Neural progenitor cell (in vitro differentiated cells): Measurements from ENCODE around the gene NPEPL1.

Experiments
- EZH2 ChIP-seq: fragments of 200-600 bp; sonication (generic); IDR thresholded peaks from 2 replicates; pipeline ENCODE4 v1.6.1; 2017; ENCODE audit warnings: antibody characterized with exemption, mild to moderate bottlenecking, moderate library complexity
- EZH2phosphoT487 ChIP-seq: fragments of 200-600 bp; sonication (generic); IDR thresholded peaks from 2 replicates; pipeline ENCODE4 v1.6.1; 2017; ENCODE audit warnings: antibody characterized with exemption
- TF ChIP-seq, protein P1 (sequence below): fragments of 200-600 bp; sonication (generic); IDR thresholded peaks from 2 replicates; pipeline ENCODE4 v1.5.1; 2017; ENCODE audit warnings: antibody characterized with exemption, mild to moderate bottlenecking

GRCh38 chr20:58647796-58648501, 44.7 kb upstream of the NPEPL1 start:
- TF ChIP-seq, protein P1, sequence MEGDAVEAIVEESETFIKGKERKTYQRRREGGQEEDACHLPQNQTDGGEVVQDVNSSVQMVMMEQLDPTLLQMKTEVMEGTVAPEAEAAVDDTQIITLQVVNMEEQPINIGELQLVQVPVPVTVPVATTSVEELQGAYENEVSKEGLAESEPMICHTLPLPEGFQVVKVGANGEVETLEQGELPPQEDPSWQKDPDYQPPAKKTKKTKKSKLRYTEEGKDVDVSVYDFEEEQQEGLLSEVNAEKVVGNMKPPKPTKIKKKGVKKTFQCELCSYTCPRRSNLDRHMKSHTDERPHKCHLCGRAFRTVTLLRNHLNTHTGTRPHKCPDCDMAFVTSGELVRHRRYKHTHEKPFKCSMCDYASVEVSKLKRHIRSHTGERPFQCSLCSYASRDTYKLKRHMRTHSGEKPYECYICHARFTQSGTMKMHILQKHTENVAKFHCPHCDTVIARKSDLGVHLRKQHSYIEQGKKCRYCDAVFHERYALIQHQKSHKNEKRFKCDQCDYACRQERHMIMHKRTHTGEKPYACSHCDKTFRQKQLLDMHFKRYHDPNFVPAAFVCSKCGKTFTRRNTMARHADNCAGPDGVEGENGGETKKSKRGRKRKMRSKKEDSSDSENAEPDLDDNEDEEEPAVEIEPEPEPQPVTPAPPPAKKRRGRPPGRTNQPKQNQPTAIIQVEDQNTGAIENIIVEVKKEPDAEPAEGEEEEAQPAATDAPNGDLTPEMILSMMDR, result no peak
- TF ChIP-seq EZH2phosphoT487 (no peak), EZH2 (no peak)
